ENCODE data around the gene LHFPL5.

Gene LHFPL5

GRCh38 chr6:35794536-35795452, 10.4 kb upstream of the LHFPL5 start:
- DNase-seq, result no peak

GRCh38 chr6:35795453-35796071, 9.6 kb upstream of the LHFPL5 start:
- no peak for DNase-seq

GRCh38 chr6:35796236-35796635, 8.9 kb upstream of the LHFPL5 start:
- DNase-seq, result no peak

GRCh38 chr6:35797837-35798526, 7.2 kb upstream of the LHFPL5 start:
- no peak for DNase-seq

GRCh38 chr6:35798706-35799105, 6.4 kb upstream of the LHFPL5 start:
- DNase-seq, result no peak

GRCh38 chr6:35801148-35801547, 4.0 kb upstream of the LHFPL5 start:
- no peak for DNase-seq

- no peak for DNase-seq
Measured at GRCh38 chr6:35808688-35809087, 3.5 kb downstream of the LHFPL5 start.

- DNase-seq, result no peak
Measured at GRCh38 chr6:35809809-35810208, 4.7 kb downstream of the LHFPL5 start.

- no peak for DNase-seq
Measured at GRCh38 chr6:35810971-35811698, 6.0 kb downstream of the LHFPL5 start.

- DNase-seq, result no peak
Measured at GRCh38 chr6:35811699-35811995, 6.5 kb downstream of the LHFPL5 start.

GRCh38 chr6:35817515-35817914, 12.4 kb downstream of the LHFPL5 start:
- no peak for DNase-seq

GRCh38 chr6:35823601-35824000, 18.4 kb downstream of the LHFPL5 start:
- DNase-seq, result no peak

- DNase-seq, result no peak
Measured at GRCh38 chr6:35824552-35825192, 19.5 kb downstream of the LHFPL5 start.

GRCh38 chr6:35829306-35829705, 24.2 kb downstream of the LHFPL5 start:
- no peak for DNase-seq

- no peak for DNase-seq
Measured at GRCh38 chr6:35831257-35832007, 26.3 kb downstream of the LHFPL5 start.

GRCh38 chr6:35833536-35833935, 28.4 kb downstream of the LHFPL5 start:
- DNase-seq, result no peak

GRCh38 chr6:35839019-35839418, 33.9 kb downstream of the LHFPL5 start:
- no peak for DNase-seq

- DNase-seq, result no peak
Measured at GRCh38 chr6:35842381-35842780, 37.2 kb downstream of the LHFPL5 start.

- DNase-seq, result no peak
Measured at GRCh38 chr6:35844290-35844689, 39.1 kb downstream of the LHFPL5 start.

- DNase-seq, result no peak
Measured at GRCh38 chr6:35850208-35850607, 45.1 kb downstream of the LHFPL5 start.

- no peak for DNase-seq
Measured at GRCh38 chr6:35852994-35853393, 47.8 kb downstream of the LHFPL5 start.

GRCh38 chr6:35856250-35856649, 51.1 kb downstream of the LHFPL5 start:
- DNase-seq, result no peak

All from stimulated activated CD4-positive, alpha-beta T cell treated with anti-CD3 and anti-CD28 coated beads, Interleukin-4, amount 100 ng/mL, for 1 hour (primary cell).